ENCODE measurements around the gene FOXP1. TPM values are rescaled to one million over a fixed set of nuclear protein-coding genes. Genes with fewer than 3 reads are reported as not detected.

FOXP1 gene
- total and polyA plus RNA-seq, 2 of the 8 experiments (the other 6 are each of a cell fraction or from before 2014, with no cell fraction given), result 13.9 to 25.4 TPM

DNA sequence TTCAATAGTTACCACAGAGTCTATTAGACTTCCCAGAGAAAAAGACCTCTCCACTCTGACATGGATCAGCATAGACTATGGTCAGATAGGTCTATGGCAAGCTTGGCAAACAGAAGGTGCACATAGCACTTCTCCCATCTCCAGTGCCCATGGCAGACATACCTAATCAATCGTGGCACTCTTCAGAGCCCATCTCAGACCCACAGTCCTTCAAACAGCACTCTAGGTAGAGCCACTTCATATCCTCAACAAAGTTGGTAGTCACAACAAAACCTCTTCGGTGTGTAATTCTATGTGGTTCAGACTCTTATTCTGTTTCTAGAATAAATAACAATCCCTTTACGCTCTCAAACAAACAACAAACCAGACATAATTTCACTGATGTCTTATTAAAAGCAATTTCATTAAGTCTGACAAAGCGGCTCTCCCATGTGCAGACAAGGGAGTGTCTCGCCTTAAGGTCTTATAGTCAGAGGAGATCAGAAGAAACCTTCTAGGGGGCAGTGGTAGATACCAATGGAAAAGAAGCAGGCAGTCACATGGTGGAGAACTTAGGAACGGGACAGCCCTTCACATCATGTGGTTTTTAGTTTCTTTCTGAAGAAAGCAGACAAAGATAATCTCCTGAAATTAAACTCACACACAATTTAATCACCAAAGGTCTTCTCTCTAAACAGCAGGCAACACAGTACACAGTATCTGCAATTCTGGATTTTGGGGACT lies 483.4 kb downstream of the FOXP1 start (continued):
- TF ChIP-seq, protein P1, sequence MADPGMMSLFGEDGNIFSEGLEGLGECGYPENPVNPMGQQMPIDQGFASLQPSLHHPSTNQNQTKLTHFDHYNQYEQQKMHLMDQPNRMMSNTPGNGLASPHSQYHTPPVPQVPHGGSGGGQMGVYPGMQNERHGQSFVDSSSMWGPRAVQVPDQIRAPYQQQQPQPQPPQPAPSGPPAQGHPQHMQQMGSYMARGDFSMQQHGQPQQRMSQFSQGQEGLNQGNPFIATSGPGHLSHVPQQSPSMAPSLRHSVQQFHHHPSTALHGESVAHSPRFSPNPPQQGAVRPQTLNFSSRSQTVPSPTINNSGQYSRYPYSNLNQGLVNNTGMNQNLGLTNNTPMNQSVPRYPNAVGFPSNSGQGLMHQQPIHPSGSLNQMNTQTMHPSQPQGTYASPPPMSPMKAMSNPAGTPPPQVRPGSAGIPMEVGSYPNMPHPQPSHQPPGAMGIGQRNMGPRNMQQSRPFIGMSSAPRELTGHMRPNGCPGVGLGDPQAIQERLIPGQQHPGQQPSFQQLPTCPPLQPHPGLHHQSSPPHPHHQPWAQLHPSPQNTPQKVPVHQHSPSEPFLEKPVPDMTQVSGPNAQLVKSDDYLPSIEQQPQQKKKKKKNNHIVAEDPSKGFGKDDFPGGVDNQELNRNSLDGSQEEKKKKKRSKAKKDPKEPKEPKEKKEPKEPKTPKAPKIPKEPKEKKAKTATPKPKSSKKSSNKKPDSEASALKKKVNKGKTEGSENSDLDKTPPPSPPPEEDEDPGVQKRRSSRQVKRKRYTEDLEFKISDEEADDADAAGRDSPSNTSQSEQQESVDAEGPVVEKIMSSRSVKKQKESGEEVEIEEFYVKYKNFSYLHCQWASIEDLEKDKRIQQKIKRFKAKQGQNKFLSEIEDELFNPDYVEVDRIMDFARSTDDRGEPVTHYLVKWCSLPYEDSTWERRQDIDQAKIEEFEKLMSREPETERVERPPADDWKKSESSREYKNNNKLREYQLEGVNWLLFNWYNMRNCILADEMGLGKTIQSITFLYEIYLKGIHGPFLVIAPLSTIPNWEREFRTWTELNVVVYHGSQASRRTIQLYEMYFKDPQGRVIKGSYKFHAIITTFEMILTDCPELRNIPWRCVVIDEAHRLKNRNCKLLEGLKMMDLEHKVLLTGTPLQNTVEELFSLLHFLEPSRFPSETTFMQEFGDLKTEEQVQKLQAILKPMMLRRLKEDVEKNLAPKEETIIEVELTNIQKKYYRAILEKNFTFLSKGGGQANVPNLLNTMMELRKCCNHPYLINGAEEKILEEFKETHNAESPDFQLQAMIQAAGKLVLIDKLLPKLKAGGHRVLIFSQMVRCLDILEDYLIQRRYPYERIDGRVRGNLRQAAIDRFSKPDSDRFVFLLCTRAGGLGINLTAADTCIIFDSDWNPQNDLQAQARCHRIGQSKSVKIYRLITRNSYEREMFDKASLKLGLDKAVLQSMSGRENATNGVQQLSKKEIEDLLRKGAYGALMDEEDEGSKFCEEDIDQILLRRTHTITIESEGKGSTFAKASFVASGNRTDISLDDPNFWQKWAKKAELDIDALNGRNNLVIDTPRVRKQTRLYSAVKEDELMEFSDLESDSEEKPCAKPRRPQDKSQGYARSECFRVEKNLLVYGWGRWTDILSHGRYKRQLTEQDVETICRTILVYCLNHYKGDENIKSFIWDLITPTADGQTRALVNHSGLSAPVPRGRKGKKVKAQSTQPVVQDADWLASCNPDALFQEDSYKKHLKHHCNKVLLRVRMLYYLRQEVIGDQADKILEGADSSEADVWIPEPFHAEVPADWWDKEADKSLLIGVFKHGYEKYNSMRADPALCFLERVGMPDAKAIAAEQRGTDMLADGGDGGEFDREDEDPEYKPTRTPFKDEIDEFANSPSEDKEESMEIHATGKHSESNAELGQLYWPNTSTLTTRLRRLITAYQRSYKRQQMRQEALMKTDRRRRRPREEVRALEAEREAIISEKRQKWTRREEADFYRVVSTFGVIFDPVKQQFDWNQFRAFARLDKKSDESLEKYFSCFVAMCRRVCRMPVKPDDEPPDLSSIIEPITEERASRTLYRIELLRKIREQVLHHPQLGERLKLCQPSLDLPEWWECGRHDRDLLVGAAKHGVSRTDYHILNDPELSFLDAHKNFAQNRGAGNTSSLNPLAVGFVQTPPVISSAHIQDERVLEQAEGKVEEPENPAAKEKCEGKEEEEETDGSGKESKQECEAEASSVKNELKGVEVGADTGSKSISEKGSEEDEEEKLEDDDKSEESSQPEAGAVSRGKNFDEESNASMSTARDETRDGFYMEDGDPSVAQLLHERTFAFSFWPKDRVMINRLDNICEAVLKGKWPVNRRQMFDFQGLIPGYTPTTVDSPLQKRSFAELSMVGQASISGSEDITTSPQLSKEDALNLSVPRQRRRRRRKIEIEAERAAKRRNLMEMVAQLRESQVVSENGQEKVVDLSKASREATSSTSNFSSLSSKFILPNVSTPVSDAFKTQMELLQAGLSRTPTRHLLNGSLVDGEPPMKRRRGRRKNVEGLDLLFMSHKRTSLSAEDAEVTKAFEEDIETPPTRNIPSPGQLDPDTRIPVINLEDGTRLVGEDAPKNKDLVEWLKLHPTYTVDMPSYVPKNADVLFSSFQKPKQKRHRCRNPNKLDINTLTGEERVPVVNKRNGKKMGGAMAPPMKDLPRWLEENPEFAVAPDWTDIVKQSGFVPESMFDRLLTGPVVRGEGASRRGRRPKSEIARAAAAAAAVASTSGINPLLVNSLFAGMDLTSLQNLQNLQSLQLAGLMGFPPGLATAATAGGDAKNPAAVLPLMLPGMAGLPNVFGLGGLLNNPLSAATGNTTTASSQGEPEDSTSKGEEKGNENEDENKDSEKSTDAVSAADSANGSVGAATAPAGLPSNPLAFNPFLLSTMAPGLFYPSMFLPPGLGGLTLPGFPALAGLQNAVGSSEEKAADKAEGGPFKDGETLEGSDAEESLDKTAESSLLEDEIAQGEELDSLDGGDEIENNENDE (IDR thresholded peaks at IDR 0.05; ENCODE audit: insufficient replicate concordance, low read length), result no peak
- TF ChIP-seq KDM1A (IDR thresholded peaks at IDR 0.05; ENCODE audit: borderline replicate concordance, low read length), result no peak
- no peak for TF ChIP-seq EGR1 (IDR thresholded peaks at IDR 0.05; ENCODE audit: borderline replicate concordance, low read depth, low read length)

Measured in H1 (cell line).